GM11168 (cell line): ENCODE data around the gene TIMP4.

Experiments
- in situ Hi-C: fragments of 300-500 bp; cut with MboI; formaldehyde crosslinking; loops from one replicate; pipeline ENCODE4 v1.12.0; 2022; ENCODE audit warnings: low sequenced_read_pairs; ENCODE audit not compliant: unreplicated experiment

TIMP4 gene

DNA sequence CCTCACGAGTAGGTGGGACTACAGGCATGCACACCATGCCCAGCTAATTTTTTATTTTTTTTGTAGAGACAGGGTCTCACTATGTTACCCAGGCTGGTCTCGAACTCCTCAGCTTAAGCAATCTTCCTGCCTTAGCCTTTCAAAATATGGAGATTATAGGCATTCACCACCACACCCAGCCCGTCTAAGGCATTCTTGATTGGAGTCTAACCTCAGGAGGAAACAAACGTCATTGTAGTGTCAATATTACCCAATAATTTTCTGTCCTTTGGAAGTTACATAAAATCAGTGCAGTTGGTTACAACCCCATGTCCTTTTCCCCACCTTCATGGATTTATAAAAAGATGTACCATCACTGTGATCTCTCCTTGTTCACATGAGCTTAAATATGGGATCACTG is 41.8 kb downstream of the TIMP4 start:
- in situ Hi-C loops: no loop called here

GRCh38 chr3:12115849-12116248 is 42.9 kb downstream of the TIMP4 start:
- in situ Hi-C loops: no loop called here

DNA sequence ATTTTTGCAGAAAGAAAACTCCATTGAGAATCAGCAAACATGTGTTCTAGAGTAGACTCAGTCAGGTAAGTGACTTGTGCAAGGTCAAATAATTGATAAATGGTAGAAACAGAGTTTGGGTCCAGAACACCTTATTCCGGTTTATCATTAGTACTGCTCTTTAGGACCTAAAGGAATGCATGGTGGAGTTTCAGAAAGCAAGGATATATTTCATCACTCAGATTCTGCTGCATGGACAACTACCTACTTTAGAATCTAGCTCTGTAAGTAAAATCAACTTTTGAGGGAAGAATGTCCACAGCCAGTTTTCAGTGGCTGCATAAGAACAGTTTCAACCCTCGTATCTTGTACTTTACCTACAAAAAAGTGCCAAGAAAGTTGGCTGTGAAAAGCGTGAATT is 43.6 kb downstream of the TIMP4 start:
- in situ Hi-C loops: no loop called here

DNA sequence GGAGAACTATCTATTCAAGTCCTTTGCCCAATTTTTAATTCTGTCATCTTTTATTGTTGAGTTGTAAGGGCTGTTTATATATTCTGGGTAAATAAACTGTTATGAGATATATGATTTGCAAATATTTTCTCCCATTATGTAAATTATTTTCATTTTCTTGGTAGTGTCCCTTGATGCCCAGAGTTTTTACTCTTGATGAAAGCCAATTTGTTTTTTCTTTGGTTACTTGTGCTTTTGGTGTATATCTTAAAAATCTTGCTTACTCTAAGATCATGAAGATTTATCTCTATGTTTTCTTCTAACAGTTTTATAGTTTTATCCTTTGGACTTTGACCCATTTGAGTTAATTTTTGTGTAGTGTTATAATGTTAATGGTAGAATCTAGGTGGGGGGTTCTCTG is 44.5 kb downstream of the TIMP4 start:
- in situ Hi-C loops: no loop called here

- in situ Hi-C loops: no loop called here
These were observed 51.5 kb downstream of the TIMP4 start for GRCh38 chr3:12107071-12107713.
